Neutrophil (primary cell): ENCODE results near the gene MPHOSPH8.

Experiments
- H3K27ac ChIP-seq: fragments of 200-600 bp; sonication (generic); 2 replicates; pipeline ENCODE4 v1.5.1; 2016; ENCODE audit warnings: mild to moderate bottlenecking, moderate library complexity
- H3K27me3 ChIP-seq: fragments of 200-600 bp; sonication (generic); 2 replicates; pipeline ENCODE4 v1.6.0; 2016; ENCODE audit warnings: mild to moderate bottlenecking
- H3K36me3 ChIP-seq: fragments of 200-600 bp; sonication (generic); 2 replicates; pipeline ENCODE4 v1.5.1; 2017
- H3K4me1 ChIP-seq, 2 experiments: fragments of 200-600 bp in 1 of 2; sonication (generic) in 1 of 2; 1 replicate in 1 of 2; 2 replicates in 1 of 2; pipeline versions ENCODE4 v1.5.1 to v1.6.1; 2013 to 2016; ENCODE audit warnings: low read depth in 1 of 2, low read length in 1 of 2, mild to moderate bottlenecking in 1 of 2, moderate library complexity in 1 of 2; ENCODE audit not compliant: control insufficient read depth in 1 of 2, insufficient read depth in 1 of 2
- H3K4me3 ChIP-seq, 2 experiments: fragments of 200-600 bp in 1 of 2; sonication (generic) in 1 of 2; 1 replicate in 1 of 2; 2 replicates in 1 of 2; pipeline ENCODE4 v1.5.1; 2013 to 2016; ENCODE audit warnings: low read depth in 1 of 2, low read length in 1 of 2, mild to moderate bottlenecking in 1 of 2, moderate library complexity in 1 of 2
- H3K9me3 ChIP-seq: fragments of 200-600 bp; sonication (generic); 2 replicates; pipeline ENCODE4 v1.5.1; 2016
- CTCF ChIP-seq: fragments of 200-600 bp; sonication (generic); IDR thresholded peaks from 2 replicates; pipeline ENCODE4 v1.5.1; 2016; ENCODE audit warnings: antibody characterized with exemption

MPHOSPH8 gene

GRCh38 chr13:19607523-19608078 is 25.9 kb upstream of the MPHOSPH8 start:
- H3K9me3 ChIP-seq = no peaks in the 10 kb centered on the region
- no peaks in the 10 kb centered on the region for H3K36me3 ChIP-seq
- H3K4me1 ChIP-seq = no peaks in the 10 kb centered on the region
- TF ChIP-seq CTCF = no peak
- H3K27me3 ChIP-seq = peaks cover 32% of the 10 kb centered on the region
- no peak overlapping the region for H3K27ac ChIP-seq
- no peak overlapping the region for H3K4me3 ChIP-seq

- H3K27me3 ChIP-seq = no peaks in the 10 kb centered on the region
- H3K9me3 ChIP-seq = no peaks in the 10 kb centered on the region
- TF ChIP-seq CTCF = no peak
- H3K4me3 ChIP-seq = no peak overlapping the region
- H3K4me1 ChIP-seq = no peaks in the 10 kb centered on the region
- no peaks in the 10 kb centered on the region for H3K36me3 ChIP-seq
- no peak overlapping the region for H3K27ac ChIP-seq
These were observed 14.5 kb upstream of the MPHOSPH8 start for GRCh38 chr13:19618977-19619376.

- no peaks in the 10 kb centered on the region for H3K36me3 ChIP-seq
- TF ChIP-seq CTCF = no peak
- no peak overlapping the region for H3K4me3 ChIP-seq
- peaks cover 11% of the 10 kb centered on the region for H3K27me3 ChIP-seq
- H3K27ac ChIP-seq = no peak overlapping the region
- no peaks in the 10 kb centered on the region for H3K9me3 ChIP-seq
- H3K4me1 ChIP-seq = no peaks in the 10 kb centered on the region
These were observed 11.3 kb upstream of the MPHOSPH8 start for GRCh38 chr13:19622193-19622592.

- Histone ChIP-seq H3K27me3 (peaks cover 22% of the 10 kb centered on the region), H3K9me3 (no peaks in the 10 kb centered on the region), H3K4me3 (no peak overlapping the region), H3K4me1 (no peaks in the 10 kb centered on the region), H3K27ac (no peak overlapping the region), H3K36me3 (no peaks in the 10 kb centered on the region)
- no peak for TF ChIP-seq CTCF
These were observed 9.2 kb upstream of the MPHOSPH8 start for GRCh38 chr13:19624265-19624664.

GRCh38 chr13:19632915-19633478 is 462 bp upstream of the MPHOSPH8 start:
- H3K36me3 ChIP-seq = no peaks in the 10 kb centered on the region
- no peak for TF ChIP-seq CTCF
- H3K9me3 ChIP-seq = no peaks in the 10 kb centered on the region
- H3K27ac ChIP-seq = peak overlapping the region; percentile 85
- peak overlapping the region; percentile 74 to 81 for H3K4me3 ChIP-seq
- H3K27me3 ChIP-seq = peaks cover 3% of the 10 kb centered on the region
- peaks cover 21 to 23% of the 10 kb centered on the region in 2 experiments for H3K4me1 ChIP-seq
